K562 (cell line): ENCODE results near the gene PRAMEF1. TPM values are rescaled to one million over a fixed set of nuclear protein-coding genes. Genes with fewer than 3 reads are reported as not detected.
A peak's percentile ranks its signal among the peaks of the same experiment; 100 is the strongest.

ENCODE experiments used
- ATAC-seq: fragments of 200-7000 bp; cut with Tn5 transposase; 3 replicates; pipeline ENCODE4 v1.9.1; 2020; ENCODE audit warnings: moderate library complexity
- BruUV-seq: library from RNA; stranded (reverse); fragments of 400-500 nt; replicated peaks from 2 replicates; lab custom pipeline; 2021; lab: Mats Ljungman, UMichigan
- CTCF ChIA-PET: fragments of 300-600 bp; formaldehyde crosslinking; extraction: SDS; loops from one replicate; lab custom pipeline; 2021; ENCODE audit warnings: low intra/inter-chr PET ratio; lab: Yijun Ruan, JAX
- POLR2A ChIA-PET: fragments of 300-600, 350-650 bp; sonication (Branson Sonifier 250); formaldehyde crosslinking; extraction: SDS; loops from one replicate; lab custom pipeline; 2021; ENCODE audit warnings: antibody characterized with exemption, inconsistent platforms; lab: Yijun Ruan, JAX
- DNase-seq, 4 experiments: peaks; one replicate each; pipeline versions ENCODE4 v3.0.0 to v3.0.0-alpha.2; 2011 to 2018; ENCODE audit warnings: low spot score in 3 of 4, mixed read lengths in 3 of 4; ENCODE audit errors: extremely low read depth in 1 of 4
- FAIRE-seq: peaks from 2 replicates; lab custom pipeline; 2011; peaks lifted over from hg19 to GRCh38; lab: Jason Lieb, UNC
- H2AFZ ChIP-seq: 2 replicates; pipeline ENCODE4 v1.6.0; 2011; ENCODE audit warnings: low read depth, low read length, control low read depth, inconsistent platforms
- H3K27ac ChIP-seq: fragments of 200-600 bp; 3 replicates; pipeline ENCODE4 v1.8.0; 2011; ENCODE audit warnings: low read depth, mild to moderate bottlenecking, control low read depth, inconsistent platforms, low read length, moderate library complexity, mixed read lengths; ENCODE audit errors: extremely low read depth
- H3K27me3 ChIP-seq, 2 experiments: fragments of 300-600 bp in 1 of 2; 2 replicates in 1 of 2; 3 replicates in 1 of 2; pipeline versions ENCODE4 v1.6.0 to v1.8.0; 2011; ENCODE audit warnings: inconsistent platforms in 2 of 2, low read length in 2 of 2, mild to moderate bottlenecking in 1 of 2, mixed read lengths in 1 of 2, moderate library complexity in 1 of 2; ENCODE audit not compliant: control insufficient read depth in 2 of 2, insufficient read depth in 2 of 2
- H3K36me3 ChIP-seq: fragments of 300-600 bp; 3 replicates; pipeline ENCODE4 v1.8.0; 2011; ENCODE audit warnings: mild to moderate bottlenecking, low read length, inconsistent platforms; ENCODE audit not compliant: control insufficient read depth, insufficient read depth
- H3K4me1 ChIP-seq, 2 experiments: fragments of 200-600 bp in 1 of 2; replicated peaks in 1 of 2; 2 replicates in 1 of 2; 3 replicates in 1 of 2; pipeline versions ENCODE4 v1.5.1 to v1.8.0; 2011; ENCODE audit warnings: inconsistent platforms in 2 of 2, low read length in 2 of 2, mild to moderate bottlenecking in 1 of 2, mixed read lengths in 1 of 2, moderate library complexity in 1 of 2; ENCODE audit not compliant: control insufficient read depth in 2 of 2, insufficient read depth in 2 of 2
- H3K4me2 ChIP-seq: 2 replicates; pipeline ENCODE4 v1.6.1; 2011; ENCODE audit warnings: low read length, control low read depth, inconsistent platforms, mixed read lengths; ENCODE audit not compliant: insufficient read depth
- H3K4me3 ChIP-seq: fragments of 200-600 bp; sonication (generic), shearing (Covaris generic); 2 replicates; pipeline ENCODE4 v1.5.1; 2016; ENCODE audit warnings: control low read depth, inconsistent platforms
- H3K79me2 ChIP-seq: fragments of 200-600 bp; 3 replicates; pipeline ENCODE4 v1.8.0; 2011; ENCODE audit warnings: low read length, inconsistent platforms; ENCODE audit not compliant: control insufficient read depth, insufficient read depth
- H3K9ac ChIP-seq, 2 experiments: 2 replicates each; pipeline versions ENCODE4 v1.6.0 to v1.6.1; 2011; ENCODE audit warnings: low read depth in 2 of 2, low read length in 2 of 2, control low read depth in 1 of 2, inconsistent platforms in 1 of 2, mild to moderate bottlenecking in 1 of 2, mixed read lengths in 1 of 2; ENCODE audit not compliant: insufficient read depth in 1 of 2
- H3K9me1 ChIP-seq: one replicate; pipeline ENCODE4 v1.6.0; 2011; ENCODE audit warnings: inconsistent platforms, mild to moderate bottlenecking, low read length, moderate library complexity; ENCODE audit not compliant: control insufficient read depth, insufficient read depth
- H3K9me3 ChIP-seq: replicated peaks from 2 replicates; pipeline ENCODE4 v1.5.1; 2011; ENCODE audit warnings: low read depth, low read length, inconsistent platforms; ENCODE audit not compliant: control insufficient read depth, insufficient read depth
- H4K20me1 ChIP-seq: replicated peaks from 2 replicates; pipeline ENCODE4 v1.6.1; 2011; ENCODE audit warnings: low read length, inconsistent platforms, mixed read lengths; ENCODE audit not compliant: control insufficient read depth, insufficient read depth
- CBX2 ChIP-seq: fragments of 200-600 bp; sonication (generic); IDR thresholded peaks from one replicate; pipeline ENCODE4 v1.6.1; 2012; ENCODE audit warnings: mild to moderate bottlenecking, low read length, inconsistent platforms; ENCODE audit not compliant: insufficient read depth, poor library complexity, severe bottlenecking
- MTF1 ChIP-seq: fragments of 250-450 bp; sonication (Bioruptor Pico); IDR thresholded peaks from 2 replicates; pipeline ENCODE4 v1.9.0; 2021; ENCODE audit warnings: moderate library complexity, mild to moderate bottlenecking, inconsistent platforms, borderline replicate concordance
- PCBP2 ChIP-seq: fragments of 200-400 bp; formaldehyde crosslinking; IDR thresholded peaks from 2 replicates; pipeline ENCODE4 v1.6.1; 2018; ENCODE audit warnings: low read length, low read depth, mild to moderate bottlenecking, moderate library complexity; ENCODE audit not compliant: poor library complexity, severe bottlenecking
- RFX1 ChIP-seq: fragments of 450-650 bp; IDR thresholded peaks from 2 replicates; pipeline ENCODE4 v1.6.1; 2016; ENCODE audit warnings: mild to moderate bottlenecking, moderate library complexity
- TARDBP ChIP-seq: fragments of 450-650 bp; IDR thresholded peaks from 2 replicates; pipeline ENCODE4 v1.6.1; 2016
- TRIM28 ChIP-seq: fragments of 450-650 bp; IDR thresholded peaks from 2 replicates; pipeline ENCODE4 v1.6.1; 2017
- ZFP30 ChIP-seq: fragments of 250-450 bp; sonication (Bioruptor Pico); IDR thresholded peaks from 2 replicates; pipeline ENCODE4 v1.8.0; 2022; ENCODE audit warnings: moderate library complexity, mild to moderate bottlenecking, inconsistent platforms, borderline replicate concordance
- ZNF212 ChIP-seq: fragments of 450-650 bp; formaldehyde crosslinking; IDR thresholded peaks from 2 replicates; pipeline ENCODE4 v1.4.0; 2020; ENCODE audit warnings: mild to moderate bottlenecking
- ZNF586 ChIP-seq: fragments of 450-650 bp; formaldehyde crosslinking; conservative IDR thresholded peaks from 2 replicates; pipeline ENCODE4 v1.4.0; 2020; ENCODE audit warnings: mild to moderate bottlenecking, moderate library complexity
- WGBS: fragments of 100-300 bp; shearing (Covaris generic); methylation state at CpG from one replicate; pipeline ENCODE4 v1.1.6; 2016; ENCODE audit warnings: low coverage, mixed read lengths; ENCODE audit not compliant: insufficient coverage; ENCODE audit errors: missing lambda C conversion rate; 5-methylcytosine and 5-hydroxymethylcytosine counted together
- in situ Hi-C: fragments of 300-500 bp; cut with MboI; formaldehyde crosslinking; loops from 4 replicates; pipeline ENCODE4 v1.15.0; 2018; ENCODE audit warnings: inconsistent platforms, mixed read lengths
- intact Hi-C: fragments of 100-400 bp; cut with micrococcal nuclease; formaldehyde crosslinking; loops from 2 replicates; pipeline ENCODE4 v1.14.2; 2022
- polyA plus RNA-seq, 8 experiments: library from polyadenylated mRNA; depleted of rRNA in 4 of 8; stranded (reverse) in 5 of 8; unstranded in 3 of 8; fragments of >200 nt; fragmentation: Nextera tagmentation in 2 of 8; fragmentation: Illumina TruSeq in 1 of 8; extraction: Ambion mirVana in 2 of 8; extraction: Trizol in 1 of 8; gene quantifications; 2 replicates each; pipeline versions ENCODE4 v1.2.1 to v1.2.3, GENCODE V29; 2011 to 2014; ENCODE audit warnings: inconsistent platforms in 1 of 8, missing spikeins in 1 of 8
- total RNA-seq, 7 experiments: library from RNA; depleted of rRNA in 6 of 7; stranded (reverse); fragments of >200 nt in 6 of 7; fragmentation: Illumina TruSeq in 2 of 7; extraction: Trizol in 2 of 7; gene quantifications; 2 replicates each; pipeline versions ENCODE4 v1.2.1 to v1.2.3, GENCODE V29; 2011 to 2021; ENCODE audit warnings: low replicate concordance in 1 of 7
- TF ChIP-seq, protein P1 (sequence below): IDR thresholded peaks from 2 replicates; pipeline ENCODE4 v1.6.1; 2011; ENCODE audit warnings: borderline replicate concordance, low read depth, mild to moderate bottlenecking, moderate library complexity, low read length; ENCODE audit not compliant: insufficient read depth, poor library complexity, severe bottlenecking
- TF ChIP-seq, protein P2 (sequence below), 3 experiments: IDR thresholded peaks in 2 of 3; conservative IDR thresholded peaks in 1 of 3; 2 replicates each; pipeline ENCODE4 v1.5.1; 2011 to 2012; ENCODE audit warnings: low read length in 3 of 3, mild to moderate bottlenecking in 3 of 3, control low read depth in 2 of 3, improper control_type of control experiment in 1 of 3, inconsistent platforms in 1 of 3, low read depth in 1 of 3, mixed read lengths in 1 of 3, moderate library complexity in 1 of 3; ENCODE audit not compliant: insufficient read depth in 2 of 3

Gene PRAMEF1
- total and polyA plus RNA-seq, 9 of the 15 experiments (the other 6 are each of a cell fraction or from before 2014, with no cell fraction given): not detected

DNA sequence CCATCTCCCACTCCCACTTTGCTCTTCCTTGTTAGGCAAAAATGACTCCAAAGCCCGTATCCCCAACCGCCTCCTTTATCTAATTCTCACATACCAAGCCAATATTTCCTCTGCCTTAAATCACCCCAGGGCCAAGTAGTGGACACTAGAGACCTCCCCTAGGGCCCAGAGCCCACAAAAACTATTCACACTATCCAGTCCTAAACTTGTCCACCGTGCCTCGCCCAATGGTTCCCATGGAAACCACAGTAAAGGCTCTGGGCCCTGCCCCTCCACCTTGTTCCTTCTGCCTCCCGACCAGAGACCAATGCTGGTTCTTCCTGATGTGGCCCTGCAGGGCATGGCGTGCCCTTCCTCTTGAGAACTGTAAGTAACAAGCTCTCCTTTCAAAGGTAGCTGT is 33.4 kb upstream of the PRAMEF1 start:
- TF ChIP-seq ZNF212 (CRISPR knock-in tag) (no peak), ZFP30 (CRISPR knock-in tag) (no peak), RFX1 (peak; percentile 64)
- H3K9me3 ChIP-seq: no peaks in the 10 kb centered on the region
- H3K27ac ChIP-seq: no peak overlapping the region
- no peak overlapping the region for H3K4me3 ChIP-seq
- no peaks in the 10 kb centered on the region for H3K9me1 ChIP-seq
- intact Hi-C loops: no loop called here
- no peaks in the 10 kb centered on the region for H3K36me3 ChIP-seq
- no peak for ATAC-seq
- WGBS: 1% methylated on average over 6 of the region's 6 CpGs
- ChIA-PET CTCF (no interaction called here), POLR2A (interaction anchor here (0.7 kb wide), 1 partner anchor 289 kb away, joined by 3 read pairs; no protein-coding TSS in a partner anchor)
- H3K4me2 ChIP-seq: no peak overlapping the region
- no peak for DNase-seq
- peaks cover 13 to 42% of the 10 kb centered on the region in 2 experiments; a peak in 4 of 5 replicates for H3K27me3 ChIP-seq
- no TSS peak for BruUV-seq
- in situ Hi-C loops: no loop called here
- no peaks in the 10 kb centered on the region for H4K20me1 ChIP-seq
- H2AFZ ChIP-seq: no peak overlapping the region
- FAIRE-seq: no peak
- no peak overlapping the region for H3K9ac ChIP-seq
- no peaks in the 10 kb centered on the region for H3K79me2 ChIP-seq
- no peaks in the 10 kb centered on the region; a peak in 1 of 5 replicates for H3K4me1 ChIP-seq

DNA sequence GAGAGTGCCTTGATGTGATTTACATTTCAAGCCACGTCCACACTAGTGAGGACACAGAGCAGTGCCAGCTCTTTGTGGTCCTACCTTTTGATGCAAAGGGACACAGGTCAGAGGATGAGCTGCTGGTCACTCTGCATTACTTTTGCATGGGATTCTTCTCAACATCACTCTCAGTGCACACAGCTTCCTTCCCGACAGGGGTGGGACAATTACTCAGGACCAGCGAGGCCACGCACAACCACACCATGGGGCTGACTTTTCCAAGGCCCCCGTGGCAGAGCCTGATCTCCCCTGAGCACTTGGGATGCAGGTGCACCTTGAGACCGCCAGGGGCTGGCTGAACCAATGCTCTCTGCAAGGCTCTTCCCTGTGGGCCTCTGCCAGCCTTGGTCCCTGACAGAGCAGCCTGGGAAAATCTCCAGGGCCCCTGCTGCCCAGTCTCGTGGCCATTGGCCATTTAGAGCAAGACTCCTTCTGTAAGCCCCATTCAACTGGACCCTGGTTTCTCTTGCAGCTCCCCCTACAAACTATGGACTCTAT is 30.9 kb upstream of the PRAMEF1 start:
- Histone ChIP-seq H3K9me3 (no peaks in the 10 kb centered on the region), H3K36me3 (no peaks in the 10 kb centered on the region), H3K79me2 (no peaks in the 10 kb centered on the region), H3K9me1 (no peaks in the 10 kb centered on the region), H3K4me3 (no peak overlapping the region), H3K4me2 (no peak overlapping the region), H3K4me1 (no peaks in the 10 kb centered on the region; a peak in 1 of 5 replicates), H3K27ac (no peak overlapping the region), H2AFZ (no peak overlapping the region), H3K27me3 (peaks cover 10 to 52% of the 10 kb centered on the region in 2 experiments; a peak in 4 of 5 replicates), H3K9ac (no peak overlapping the region), H4K20me1 (no peaks in the 10 kb centered on the region)
- FAIRE-seq: no peak
- intact Hi-C loops (no loop called here), in situ Hi-C loops (no loop called here)
- ATAC-seq: peak; percentile 93
- ChIA-PET POLR2A (no interaction called here), CTCF (no interaction called here)
- 2% methylated on average over 7 of the region's 7 CpGs for WGBS
- no TSS peak for BruUV-seq
- DNase-seq: peak; percentile 30 to 59 (median 56)
- TF ChIP-seq PCBP2 (no peak), ZNF586 (CRISPR knock-in tag) (no peak), TRIM28 (no peak), MTF1 (CRISPR knock-in tag) (no peak), TARDBP (no peak), CBX2 (no peak)
- TF ChIP-seq, protein P1, sequence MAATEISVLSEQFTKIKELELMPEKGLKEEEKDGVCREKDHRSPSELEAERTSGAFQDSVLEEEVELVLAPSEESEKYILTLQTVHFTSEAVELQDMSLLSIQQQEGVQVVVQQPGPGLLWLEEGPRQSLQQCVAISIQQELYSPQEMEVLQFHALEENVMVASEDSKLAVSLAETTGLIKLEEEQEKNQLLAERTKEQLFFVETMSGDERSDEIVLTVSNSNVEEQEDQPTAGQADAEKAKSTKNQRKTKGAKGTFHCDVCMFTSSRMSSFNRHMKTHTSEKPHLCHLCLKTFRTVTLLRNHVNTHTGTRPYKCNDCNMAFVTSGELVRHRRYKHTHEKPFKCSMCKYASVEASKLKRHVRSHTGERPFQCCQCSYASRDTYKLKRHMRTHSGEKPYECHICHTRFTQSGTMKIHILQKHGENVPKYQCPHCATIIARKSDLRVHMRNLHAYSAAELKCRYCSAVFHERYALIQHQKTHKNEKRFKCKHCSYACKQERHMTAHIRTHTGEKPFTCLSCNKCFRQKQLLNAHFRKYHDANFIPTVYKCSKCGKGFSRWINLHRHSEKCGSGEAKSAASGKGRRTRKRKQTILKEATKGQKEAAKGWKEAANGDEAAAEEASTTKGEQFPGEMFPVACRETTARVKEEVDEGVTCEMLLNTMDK: peak; percentile 35
- TF ChIP-seq, protein P2, sequence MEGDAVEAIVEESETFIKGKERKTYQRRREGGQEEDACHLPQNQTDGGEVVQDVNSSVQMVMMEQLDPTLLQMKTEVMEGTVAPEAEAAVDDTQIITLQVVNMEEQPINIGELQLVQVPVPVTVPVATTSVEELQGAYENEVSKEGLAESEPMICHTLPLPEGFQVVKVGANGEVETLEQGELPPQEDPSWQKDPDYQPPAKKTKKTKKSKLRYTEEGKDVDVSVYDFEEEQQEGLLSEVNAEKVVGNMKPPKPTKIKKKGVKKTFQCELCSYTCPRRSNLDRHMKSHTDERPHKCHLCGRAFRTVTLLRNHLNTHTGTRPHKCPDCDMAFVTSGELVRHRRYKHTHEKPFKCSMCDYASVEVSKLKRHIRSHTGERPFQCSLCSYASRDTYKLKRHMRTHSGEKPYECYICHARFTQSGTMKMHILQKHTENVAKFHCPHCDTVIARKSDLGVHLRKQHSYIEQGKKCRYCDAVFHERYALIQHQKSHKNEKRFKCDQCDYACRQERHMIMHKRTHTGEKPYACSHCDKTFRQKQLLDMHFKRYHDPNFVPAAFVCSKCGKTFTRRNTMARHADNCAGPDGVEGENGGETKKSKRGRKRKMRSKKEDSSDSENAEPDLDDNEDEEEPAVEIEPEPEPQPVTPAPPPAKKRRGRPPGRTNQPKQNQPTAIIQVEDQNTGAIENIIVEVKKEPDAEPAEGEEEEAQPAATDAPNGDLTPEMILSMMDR (IDR thresholded peaks at IDR 0.05 in 2 of 3, conservative IDR thresholded peaks at IDR 0.05 in 1 of 3; ENCODE audit: insufficient read depth in 2 of 3, low read depth in 1 of 3, low read length in 3 of 3): peak; percentile 45 to 63 (median 51)
